K562 (cell line): ENCODE measurements around the gene INA. TPM values are rescaled to one million over a fixed set of nuclear protein-coding genes. Genes with fewer than 3 reads are reported as not detected.

ENCODE experiments used
- CHD1 ChIP-seq: fragments of 200-600 bp; sonication (generic); IDR thresholded peaks from one replicate; pipeline ENCODE4 v1.6.1; 2012; ENCODE audit warnings: mild to moderate bottlenecking, moderate library complexity, low read length, inconsistent platforms
- MIER1 ChIP-seq: fragments of 450-650 bp; IDR thresholded peaks from 2 replicates; pipeline ENCODE4 v1.6.1; 2016; ENCODE audit warnings: antibody characterized with exemption, mild to moderate bottlenecking, low read depth
- NCOA1 ChIP-seq: fragments of 450-650 bp; IDR thresholded peaks from 2 replicates; pipeline ENCODE4 v1.6.1; 2016; ENCODE audit warnings: low read depth
- NCOA4 ChIP-seq: fragments of 450-650 bp; IDR thresholded peaks from 2 replicates; pipeline ENCODE4 v1.6.1; 2018; ENCODE audit warnings: mild to moderate bottlenecking; ENCODE audit not compliant: partially characterized antibody
- REST ChIP-seq, 2 experiments: fragments of 450-650 bp; formaldehyde crosslinking in 1 of 2; IDR thresholded peaks; 2 replicates each; pipeline versions ENCODE4 v1.4.0 to v1.6.1; 2014 to 2020; ENCODE audit warnings: mild to moderate bottlenecking in 2 of 2, borderline replicate concordance in 1 of 2, low read depth in 1 of 2
- polyA plus RNA-seq, 8 experiments: library from polyadenylated mRNA; depleted of rRNA in 4 of 8; stranded (reverse) in 5 of 8; unstranded in 3 of 8; fragments of >200 nt; fragmentation: Nextera tagmentation in 2 of 8; fragmentation: Illumina TruSeq in 1 of 8; extraction: Ambion mirVana in 2 of 8; extraction: Trizol in 1 of 8; gene quantifications; 2 replicates each; pipeline versions ENCODE4 v1.2.1 to v1.2.3, GENCODE V29; 2011 to 2014; ENCODE audit warnings: inconsistent platforms in 1 of 8, missing spikeins in 1 of 8
- total RNA-seq, 7 experiments: library from RNA; depleted of rRNA in 6 of 7; stranded (reverse); fragments of >200 nt in 6 of 7; fragmentation: Illumina TruSeq in 2 of 7; extraction: Trizol in 2 of 7; gene quantifications; 2 replicates each; pipeline versions ENCODE4 v1.2.1 to v1.2.3, GENCODE V29; 2011 to 2021; ENCODE audit warnings: low replicate concordance in 1 of 7

INA gene
- total and polyA plus RNA-seq, 9 of the 15 experiments (the other 6 are each of a cell fraction or from before 2014, with no cell fraction given): not detected

GRCh38 chr10:103265717-103266329 lies 11.1 kb upstream of the INA start (continued):
- TF ChIP-seq REST (IDR thresholded peaks at IDR 0.05; ENCODE audit: borderline replicate concordance) (peak; percentile 98), REST (CRISPR knock-in tag; IDR thresholded peaks at IDR 0.05; ENCODE audit: low read depth) (peak; percentile 94), CHD1 (no peak), MIER1 (peak; percentile 92), NCOA4 (no peak), NCOA1 (peak; percentile 56; the same call in 1 of the 2 replicates)
- TF ChIP-seq, all 486 proteins: peak for 8
